ENCODE data around the gene XXYLT1. TPM values are rescaled to one million over a fixed set of nuclear protein-coding genes. Genes with fewer than 3 reads are reported as not detected.
A peak's percentile ranks its signal among the peaks of the same experiment; 100 is the strongest.

The XXYLT1 gene, protein sequence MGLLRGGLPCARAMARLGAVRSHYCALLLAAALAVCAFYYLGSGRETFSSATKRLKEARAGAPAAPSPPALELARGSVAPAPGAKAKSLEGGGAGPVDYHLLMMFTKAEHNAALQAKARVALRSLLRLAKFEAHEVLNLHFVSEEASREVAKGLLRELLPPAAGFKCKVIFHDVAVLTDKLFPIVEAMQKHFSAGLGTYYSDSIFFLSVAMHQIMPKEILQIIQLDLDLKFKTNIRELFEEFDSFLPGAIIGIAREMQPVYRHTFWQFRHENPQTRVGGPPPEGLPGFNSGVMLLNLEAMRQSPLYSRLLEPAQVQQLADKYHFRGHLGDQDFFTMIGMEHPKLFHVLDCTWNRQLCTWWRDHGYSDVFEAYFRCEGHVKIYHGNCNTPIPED
- total RNA-seq (2014; rRNA removed) (25.5 and 27.8 TPM in 2 replicates), Bru-seq, nascent RNA (percentile 69 among the genes with signal in this experiment), BruChase-seq, experiment 1, labeled RNA remaining after a 6-hour chase (percentile 63 among the genes with signal in this experiment), BruChase-seq, experiment 2, labeled RNA remaining after a 2-hour chase (percentile 67 among the genes with signal in this experiment)
- long read RNA-seq, transcript XXYLT1-201 (4 exons, 2,727 nt), result major isoform, 58 of 74 reads
- long read RNA-seq, partial matches to known transcripts, result 2 of 74 reads
- long read RNA-seq, other reads (novel, unspliced or antisense), result 14 of 74 reads

DNA sequence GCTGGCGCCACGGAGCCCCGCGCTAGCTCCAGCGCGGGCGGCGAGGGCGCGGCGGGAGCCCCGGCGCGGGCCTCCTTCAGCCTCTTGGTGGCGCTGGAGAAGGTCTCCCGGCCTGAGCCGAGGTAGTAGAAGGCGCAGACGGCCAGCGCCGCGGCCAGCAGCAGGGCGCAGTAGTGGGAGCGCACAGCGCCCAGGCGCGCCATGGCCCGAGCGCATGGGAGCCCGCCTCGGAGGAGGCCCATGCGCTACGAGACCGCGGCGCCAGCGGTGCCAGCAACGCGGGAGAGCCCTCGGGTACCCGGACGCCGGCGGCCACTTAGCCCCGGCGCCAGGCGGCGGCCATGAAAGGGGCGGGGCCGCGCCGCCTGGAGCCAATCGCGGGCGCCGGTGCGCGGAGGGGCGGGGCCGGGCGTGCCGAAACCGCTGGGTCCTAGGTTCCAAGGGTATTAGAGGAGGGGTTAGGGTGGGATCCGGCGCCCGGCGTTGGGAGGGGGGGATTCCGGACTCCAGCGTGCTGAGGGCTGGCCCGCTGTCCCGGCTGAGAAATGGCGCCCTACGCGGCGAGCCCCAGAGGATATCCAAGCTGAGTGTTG, at the start of gene XXYLT1:
TSS of gene XXYLT1 (minus strand) at position 343 of the 593 bp plus-strand sequence. CDS start at position 242, 101 bp downstream.
- ChIA-PET POLR2A (ENCODE audit: unreplicated experiment) (interaction anchor here (0.6 to 1.0 kb wide), 4 partner anchors 32 to 172 kb away, joined by 3 to 7 read pairs (median 4); partner anchors contain the start of gene ACAP2), CTCF (interaction anchor here (0.5 to 2.9 kb wide), 28 partner anchors 8 to 625 kb away, joined by 3 to 22 read pairs (median 4); partner anchors contain the start of genes ACAP2 and PPP1R2)
- intact Hi-C loops (cut with micrococcal nuclease), result loop anchor here (1.0 to 5.0 kb wide), 4 partner anchors 170 to 581 kb away; partner anchors contain the start of gene PPP1R2

DNA sequence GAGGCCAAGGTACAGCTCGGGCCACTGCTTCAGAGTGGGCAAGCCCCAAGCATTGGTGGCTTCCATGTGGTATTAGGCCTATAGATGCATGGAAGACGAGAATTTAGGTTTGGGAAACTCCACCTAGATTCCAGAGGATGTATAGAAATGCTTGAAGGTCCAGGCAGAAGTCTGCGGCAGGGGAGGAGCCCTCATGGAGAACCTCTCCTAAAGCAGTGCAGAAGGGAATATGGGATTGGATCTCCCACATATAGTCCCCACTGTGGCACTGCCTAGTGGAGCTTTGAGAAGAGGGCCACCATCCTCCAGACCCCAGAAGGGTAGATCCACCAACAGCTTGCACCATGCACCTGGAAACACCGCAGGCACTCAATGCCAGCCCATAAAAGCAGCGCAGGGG, 48.1 kb upstream of the XXYLT1 start:
- Histone ChIP-seq H3K4me1 (ENCODE audit: insufficient read depth, low read length) (no peaks in the 10 kb centered on the region), H3K9me2 (replicated peaks; ENCODE audit: low read length) (no peaks in the 10 kb centered on the region), H3F3A (ENCODE audit: low read length, unreplicated experiment) (no peaks in the 10 kb centered on the region), H3K27me3 (ENCODE audit: low read length) (no peaks in the 10 kb centered on the region), H3K9ac (ENCODE audit: low read length) (no peak overlapping the region), H2AFZ (ENCODE audit: low read length) (no peak overlapping the region), H3K79me2 (ENCODE audit: low read length) (no peaks in the 10 kb centered on the region), H3K9me3 (ENCODE audit: low read length) (no peaks in the 10 kb centered on the region), H3K4me2 (ENCODE audit: low read length) (no peak overlapping the region), H3K27ac (ENCODE audit: low read length) (no peak overlapping the region), H3K36me3 (ENCODE audit: low read depth, low read length) (peaks cover 21% of the 10 kb centered on the region), H4K20me1 (ENCODE audit: low read length) (no peaks in the 10 kb centered on the region), H3K4me3 (ENCODE audit: low read length) (no peak overlapping the region)
- CTCF ChIA-PET, result no interaction called here
- no peak for DNase-seq
- intact Hi-C loops (cut with micrococcal nuclease), result no loop called here
- no peak for ATAC-seq
- BruUV-seq (replicated peaks), result no TSS peak
- POLR2A ChIA-PET (ENCODE audit: unreplicated experiment), result no interaction called here
- TF ChIP-seq EZH2 (IDR thresholded peaks at IDR 0.05; ENCODE audit: low read length, unreplicated experiment), result no peak
- TF ChIP-seq, protein P1, sequence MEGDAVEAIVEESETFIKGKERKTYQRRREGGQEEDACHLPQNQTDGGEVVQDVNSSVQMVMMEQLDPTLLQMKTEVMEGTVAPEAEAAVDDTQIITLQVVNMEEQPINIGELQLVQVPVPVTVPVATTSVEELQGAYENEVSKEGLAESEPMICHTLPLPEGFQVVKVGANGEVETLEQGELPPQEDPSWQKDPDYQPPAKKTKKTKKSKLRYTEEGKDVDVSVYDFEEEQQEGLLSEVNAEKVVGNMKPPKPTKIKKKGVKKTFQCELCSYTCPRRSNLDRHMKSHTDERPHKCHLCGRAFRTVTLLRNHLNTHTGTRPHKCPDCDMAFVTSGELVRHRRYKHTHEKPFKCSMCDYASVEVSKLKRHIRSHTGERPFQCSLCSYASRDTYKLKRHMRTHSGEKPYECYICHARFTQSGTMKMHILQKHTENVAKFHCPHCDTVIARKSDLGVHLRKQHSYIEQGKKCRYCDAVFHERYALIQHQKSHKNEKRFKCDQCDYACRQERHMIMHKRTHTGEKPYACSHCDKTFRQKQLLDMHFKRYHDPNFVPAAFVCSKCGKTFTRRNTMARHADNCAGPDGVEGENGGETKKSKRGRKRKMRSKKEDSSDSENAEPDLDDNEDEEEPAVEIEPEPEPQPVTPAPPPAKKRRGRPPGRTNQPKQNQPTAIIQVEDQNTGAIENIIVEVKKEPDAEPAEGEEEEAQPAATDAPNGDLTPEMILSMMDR (conservative IDR thresholded peaks at IDR 0.05; ENCODE audit: low read depth, low read length), result no peak
- no peak for TF ChIP-seq EZH2phosphoT487 (IDR thresholded peaks at IDR 0.05; ENCODE audit: borderline replicate concordance, low read length)

More for the DNA sequence above, at the start of gene XXYLT1:
- peaks cover 14% of the 10 kb centered on the region; the same call in 1 of the 2 replicates for H4K20me1 ChIP-seq (ENCODE audit: low read length)
- peaks cover 21% of the 10 kb centered on the region for H3K4me1 ChIP-seq (ENCODE audit: insufficient read depth, low read length)
- peaks cover 43% of the 10 kb centered on the region for H3K79me2 ChIP-seq (ENCODE audit: low read length)
- H3K4me2 ChIP-seq (ENCODE audit: low read length), result peak within 1 kb of the TSS; percentile 96
- ATAC-seq, result peak; percentile 81
- H3K27me3 ChIP-seq (ENCODE audit: low read length), result no peaks in the 10 kb centered on the region
- peak within 1 kb of the TSS; percentile 77 for H3K9ac ChIP-seq (ENCODE audit: low read length)
- peaks cover 7% of the 10 kb centered on the region for H3K36me3 ChIP-seq (ENCODE audit: low read depth, low read length)
- TF ChIP-seq, protein P1 (conservative IDR thresholded peaks at IDR 0.05; ENCODE audit: low read depth, low read length), result peak; percentile 54
- TF ChIP-seq EZH2phosphoT487 (IDR thresholded peaks at IDR 0.05; ENCODE audit: borderline replicate concordance, low read length), result no peak
- H3K4me3 ChIP-seq (ENCODE audit: low read length), result peak within 1 kb of the TSS; percentile 82
- H2AFZ ChIP-seq (ENCODE audit: low read length), result peak within 1 kb of the TSS; percentile 97
- H3K9me2 ChIP-seq (replicated peaks; ENCODE audit: low read length), result no peaks in the 10 kb centered on the region
- peak within 1 kb of the TSS; percentile 57 for H3K27ac ChIP-seq (ENCODE audit: low read length)
- H3K9me3 ChIP-seq (ENCODE audit: low read length), result no peaks in the 10 kb centered on the region
- H3F3A ChIP-seq (ENCODE audit: low read length, unreplicated experiment), result no peaks in the 10 kb centered on the region
- DNase-seq, result peak; percentile 90
- BruUV-seq (replicated peaks), result no TSS peak
